HEK293 (cell line): Measurements from ENCODE around the gene BRINP2.

Source experiments
- BCL11A ChIP-seq: fragments of 450-650 bp; formaldehyde crosslinking; IDR thresholded peaks from 2 replicates; pipeline ENCODE4 v1.5.1; 2016; ENCODE audit warnings: low read depth, missing biosample characterization, missing genetic modification characterization
- GLIS1 ChIP-seq: fragments of 450-650 bp; formaldehyde crosslinking; IDR thresholded peaks from 2 replicates; pipeline ENCODE4 v1.5.1; 2016; ENCODE audit warnings: missing biosample characterization, missing genetic modification characterization
- KLF10 ChIP-seq: fragments of 450-650 bp; IDR thresholded peaks from 2 replicates; pipeline ENCODE4 v1.5.1; 2018; ENCODE audit warnings: missing biosample characterization, mild to moderate bottlenecking, missing genetic modification characterization
- KLF9 ChIP-seq: fragments of 450-650 bp; formaldehyde crosslinking; IDR thresholded peaks from 2 replicates; pipeline ENCODE4 v1.5.1; 2016; ENCODE audit warnings: missing biosample characterization, missing genetic modification characterization, low read depth
- SALL2 ChIP-seq: fragments of 450-650 bp; formaldehyde crosslinking; IDR thresholded peaks from 2 replicates; pipeline ENCODE4 v1.5.0; 2017; ENCODE audit warnings: missing biosample characterization, mild to moderate bottlenecking, missing genetic modification characterization, borderline replicate concordance
- SP3 ChIP-seq: fragments of 450-650 bp; formaldehyde crosslinking; IDR thresholded peaks from 2 replicates; pipeline ENCODE4 v1.5.1; 2016; ENCODE audit warnings: missing biosample characterization, missing genetic modification characterization
- ZBTB44 ChIP-seq: fragments of 450-650 bp; IDR thresholded peaks from 2 replicates; pipeline ENCODE4 v1.5.1; 2018; ENCODE audit warnings: missing biosample characterization, mild to moderate bottlenecking, missing genetic modification characterization
- ZBTB8A ChIP-seq: fragments of 450-650 bp; formaldehyde crosslinking; IDR thresholded peaks from 2 replicates; pipeline ENCODE4 v1.5.1; 2016; ENCODE audit warnings: missing biosample characterization, missing genetic modification characterization
- ZEB2 ChIP-seq: fragments of 450-650 bp; formaldehyde crosslinking; IDR thresholded peaks from 2 replicates; pipeline ENCODE4 v1.5.1; 2016; ENCODE audit warnings: missing biosample characterization, missing genetic modification characterization
- ZFP3 ChIP-seq: fragments of 450-650 bp; formaldehyde crosslinking; IDR thresholded peaks from 2 replicates; pipeline ENCODE4 v1.5.1; 2016; ENCODE audit warnings: low read depth, missing biosample characterization, missing genetic modification characterization
- ZNF155 ChIP-seq: fragments of 450-650 bp; formaldehyde crosslinking; IDR thresholded peaks from 2 replicates; pipeline ENCODE4 v1.5.1; 2016; ENCODE audit warnings: missing biosample characterization, missing genetic modification characterization
- ZNF16 ChIP-seq: fragments of 450-650 bp; formaldehyde crosslinking; IDR thresholded peaks from 2 replicates; pipeline ENCODE4 v1.5.1; 2016; ENCODE audit warnings: low read depth, missing biosample characterization, missing genetic modification characterization
- ZNF184 ChIP-seq: fragments of 450-650 bp; IDR thresholded peaks from 2 replicates; pipeline ENCODE4 v1.5.1; 2018; ENCODE audit warnings: missing biosample characterization, mild to moderate bottlenecking, missing genetic modification characterization
- ZNF2 ChIP-seq: fragments of 450-650 bp; formaldehyde crosslinking; IDR thresholded peaks from 2 replicates; pipeline ENCODE4 v1.5.1; 2016; ENCODE audit warnings: missing biosample characterization, missing genetic modification characterization
- ZNF221 ChIP-seq: fragments of 450-650 bp; formaldehyde crosslinking; IDR thresholded peaks from 2 replicates; pipeline ENCODE4 v1.5.1; 2017; ENCODE audit warnings: missing biosample characterization, missing genetic modification characterization, borderline replicate concordance
- ZNF280D ChIP-seq: fragments of 450-650 bp; formaldehyde crosslinking; IDR thresholded peaks from 2 replicates; pipeline ENCODE4 v1.5.1; 2016; ENCODE audit warnings: missing biosample characterization, missing genetic modification characterization
- ZNF311 ChIP-seq: fragments of 450-650 bp; formaldehyde crosslinking; IDR thresholded peaks from 2 replicates; pipeline ENCODE4 v1.5.1; 2017; ENCODE audit warnings: missing biosample characterization, missing genetic modification characterization, borderline replicate concordance
- ZNF354C ChIP-seq: fragments of 450-650 bp; formaldehyde crosslinking; IDR thresholded peaks from 2 replicates; pipeline ENCODE4 v1.5.1; 2016; ENCODE audit warnings: missing biosample characterization, missing genetic modification characterization, low read depth, borderline replicate concordance
- ZNF473 ChIP-seq: fragments of 450-650 bp; formaldehyde crosslinking; IDR thresholded peaks from 2 replicates; pipeline ENCODE4 v1.5.1; 2017; ENCODE audit warnings: missing biosample characterization, missing genetic modification characterization
- ZNF510 ChIP-seq: fragments of 450-650 bp; formaldehyde crosslinking; IDR thresholded peaks from 2 replicates; pipeline ENCODE4 v1.5.1; 2018; ENCODE audit warnings: mild to moderate bottlenecking, missing genetic modification characterization, missing biosample characterization; ENCODE audit not compliant: insufficient replicate concordance
- ZNF549 ChIP-seq: fragments of 450-650 bp; IDR thresholded peaks from 2 replicates; pipeline ENCODE4 v1.5.1; 2018; ENCODE audit warnings: missing biosample characterization, missing genetic modification characterization, mild to moderate bottlenecking, inconsistent platforms, moderate library complexity
- ZNF558 ChIP-seq: fragments of 450-650 bp; formaldehyde crosslinking; IDR thresholded peaks from 2 replicates; pipeline ENCODE4 v1.5.1; 2016; ENCODE audit warnings: missing biosample characterization, missing genetic modification characterization
- ZNF580 ChIP-seq: fragments of 450-650 bp; formaldehyde crosslinking; IDR thresholded peaks from 2 replicates; pipeline ENCODE4 v1.5.1; 2016; ENCODE audit warnings: missing biosample characterization, missing genetic modification characterization
- ZNF624 ChIP-seq: fragments of 450-650 bp; formaldehyde crosslinking; IDR thresholded peaks from 2 replicates; pipeline ENCODE4 v1.5.1; 2017; ENCODE audit warnings: missing biosample characterization, missing genetic modification characterization
- ZNF629 ChIP-seq: fragments of 450-650 bp; formaldehyde crosslinking; IDR thresholded peaks from 2 replicates; pipeline ENCODE4 v1.5.1; 2017; ENCODE audit warnings: missing biosample characterization, missing genetic modification characterization
- ZNF639 ChIP-seq: fragments of 450-650 bp; formaldehyde crosslinking; IDR thresholded peaks from 2 replicates; pipeline ENCODE4 v1.5.1; 2016; ENCODE audit warnings: missing biosample characterization, missing genetic modification characterization
- ZNF645 ChIP-seq: fragments of 450-650 bp; formaldehyde crosslinking; IDR thresholded peaks from 2 replicates; pipeline ENCODE4; 2016; ENCODE audit warnings: missing biosample characterization, missing genetic modification characterization
- ZNF654 ChIP-seq: fragments of 450-650 bp; formaldehyde crosslinking; IDR thresholded peaks from 2 replicates; pipeline ENCODE4 v1.5.1; 2016; ENCODE audit warnings: low read depth, missing biosample characterization, missing genetic modification characterization
- ZNF747 ChIP-seq: fragments of 450-650 bp; formaldehyde crosslinking; IDR thresholded peaks from 2 replicates; pipeline ENCODE4 v1.5.1; 2016; ENCODE audit warnings: missing biosample characterization, missing genetic modification characterization
- ZSCAN4 ChIP-seq: fragments of 450-650 bp; formaldehyde crosslinking; IDR thresholded peaks from 2 replicates; pipeline ENCODE4 v1.5.1; 2017; ENCODE audit warnings: missing biosample characterization, missing genetic modification characterization
- TF ChIP-seq, protein P1 (sequence below): fragments of 450-650 bp; formaldehyde crosslinking; IDR thresholded peaks from 2 replicates; pipeline ENCODE4 v1.5.1; 2017; ENCODE audit warnings: missing biosample characterization, mild to moderate bottlenecking, missing genetic modification characterization, moderate library complexity

BRINP2 gene

GRCh38 chr1:177255411-177255810 lies 84.7 kb downstream of the BRINP2 start (continued):
- TF ChIP-seq ZBTB8A (no peak), KLF9 (tag by site-specific recombination) (no peak), ZNF354C (tag by site-specific recombination) (no peak), ZNF311 (no peak), ZNF473 (tag by site-specific recombination) (no peak), GLIS1 (tag by site-specific recombination) (peak; percentile 86), ZNF280D (tag by site-specific recombination) (no peak), KLF10 (peak; percentile 51; the same call in 1 of the 2 replicates), ZNF558 (tag by site-specific recombination) (peak; percentile 65; the same call in 1 of the 2 replicates), ZNF654 (tag by site-specific recombination) (0 out of 2 replicates have a peak, but pooled peaks have one; percentile 27), ZNF184 (tag by site-specific recombination) (peak; percentile 73; the same call in 1 of the 2 replicates), ZNF624 (tag by site-specific recombination) (no peak), ZFP3 (tag by site-specific recombination) (no peak), ZNF580 (peak; percentile 58; the same call in 1 of the 2 replicates), ZNF747 (tag by site-specific recombination) (no peak), ZNF645 (no peak), ZEB2 (tag by site-specific recombination) (peak; percentile 96), BCL11A (tag by site-specific recombination) (peak; percentile 87), ZNF549 (tag by site-specific recombination) (no peak), ZBTB44 (tag by site-specific recombination) (peak; percentile 50; the same call in 1 of the 2 replicates), ZSCAN4 (tag by site-specific recombination) (0 out of 2 replicates have a peak, but pooled peaks have one; percentile 33), ZNF155 (tag by site-specific recombination) (no peak), ZNF221 (no peak), ZNF16 (tag by site-specific recombination) (no peak), ZNF510 (tag by site-specific recombination) (peak; percentile 49), ZNF639 (peak; percentile 96), ZNF2 (tag by site-specific recombination) (peak; percentile 55; the same call in 1 of the 2 replicates), SALL2 (tag by site-specific recombination) (no peak), ZNF629 (tag by site-specific recombination) (peak; percentile 98), SP3 (peak; percentile 19; the same call in 1 of the 2 replicates)
- TF ChIP-seq, protein P1, sequence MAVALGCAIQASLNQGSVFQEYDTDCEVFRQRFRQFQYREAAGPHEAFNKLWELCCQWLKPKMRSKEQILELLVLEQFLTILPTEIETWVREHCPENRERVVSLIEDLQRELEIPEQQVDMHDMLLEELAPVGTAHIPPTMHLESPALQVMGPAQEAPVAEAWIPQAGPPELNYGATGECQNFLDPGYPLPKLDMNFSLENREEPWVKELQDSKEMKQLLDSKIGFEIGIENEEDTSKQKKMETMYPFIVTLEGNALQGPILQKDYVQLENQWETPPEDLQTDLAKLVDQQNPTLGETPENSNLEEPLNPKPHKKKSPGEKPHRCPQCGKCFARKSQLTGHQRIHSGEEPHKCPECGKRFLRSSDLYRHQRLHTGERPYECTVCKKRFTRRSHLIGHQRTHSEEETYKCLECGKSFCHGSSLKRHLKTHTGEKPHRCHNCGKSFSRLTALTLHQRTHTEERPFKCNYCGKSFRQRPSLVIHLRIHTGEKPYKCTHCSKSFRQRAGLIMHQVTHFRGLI (tag by site-specific recombination): no peak; the same call in 1 of the 2 replicates
